Stimulated activated naive CD8-positive, alpha-beta T cell treated with anti-CD3 and anti-CD28 coated beads, Interleukin-15, Interleukin-2, amounts not matched to agents 100 U/mL and 50 U/mL, for 24 hours (primary cell): ENCODE measurements around the gene KIAA1549.

ENCODE experiments used
- ATAC-seq: fragments of 150-1000 bp; cut with Tn5 transposase; one replicate; pipeline ENCODE4 v1.10.0; 2021
- DNase-seq: peaks from one replicate; pipeline ENCODE4 v3.0.0; 2021

Gene KIAA1549

DNA sequence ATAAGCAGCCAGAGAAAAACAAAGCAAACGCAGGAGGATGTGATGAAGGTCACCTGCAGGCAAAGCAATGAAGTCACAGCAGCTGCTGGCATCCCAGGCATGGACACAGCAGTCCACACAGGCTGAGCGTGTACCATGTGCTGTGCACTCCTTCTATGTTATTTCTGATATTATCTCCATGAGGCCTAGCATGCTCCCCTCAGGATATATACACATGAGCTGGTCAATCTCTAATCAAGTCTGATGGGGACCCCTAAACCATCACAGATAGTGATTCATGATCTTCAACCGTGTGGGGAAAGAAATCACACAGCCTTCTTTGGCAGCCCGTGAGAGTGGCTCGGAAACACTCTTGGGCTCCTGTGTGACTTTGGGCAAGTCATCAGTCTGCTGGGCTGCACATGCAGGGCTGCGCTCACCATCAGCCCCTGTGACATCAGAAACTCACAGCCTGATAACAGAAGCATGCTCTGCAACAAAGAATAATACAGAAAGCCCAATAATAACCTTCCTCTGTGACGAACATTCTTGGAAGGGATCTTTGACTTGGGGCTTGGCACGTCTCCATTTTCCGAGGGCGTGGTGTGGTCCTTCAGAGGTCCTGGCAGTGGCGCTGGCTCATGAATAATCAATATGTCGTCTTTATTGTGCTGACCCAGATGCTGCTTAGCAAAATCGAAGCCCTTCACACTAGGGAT, 100.2 kb downstream of the KIAA1549 start:
- no peak for DNase-seq

DNA sequence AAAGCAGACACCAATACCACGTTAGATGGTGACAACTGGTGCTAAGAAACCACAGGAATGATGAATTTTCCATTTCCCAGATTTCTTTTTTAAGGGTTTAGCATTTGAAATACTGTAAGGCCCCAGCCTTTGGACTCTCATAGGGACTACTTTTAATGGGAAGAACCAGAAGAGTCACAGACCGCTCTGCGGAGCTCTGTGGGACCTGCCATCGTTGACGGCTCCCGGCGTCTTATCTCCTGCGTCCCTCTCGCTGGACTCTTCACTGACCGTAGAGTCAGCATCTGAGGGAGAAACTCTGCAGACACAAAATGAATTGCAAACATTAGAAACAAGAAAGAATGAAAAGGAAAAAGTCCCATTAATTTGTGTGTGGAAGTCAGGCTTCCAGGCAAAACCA, 101.8 kb downstream of the KIAA1549 start:
- DNase-seq (no peak), ATAC-seq (no peak)

More for the DNA sequence above, 100.2 kb downstream of the KIAA1549 start:
- no peak for ATAC-seq

DNA sequence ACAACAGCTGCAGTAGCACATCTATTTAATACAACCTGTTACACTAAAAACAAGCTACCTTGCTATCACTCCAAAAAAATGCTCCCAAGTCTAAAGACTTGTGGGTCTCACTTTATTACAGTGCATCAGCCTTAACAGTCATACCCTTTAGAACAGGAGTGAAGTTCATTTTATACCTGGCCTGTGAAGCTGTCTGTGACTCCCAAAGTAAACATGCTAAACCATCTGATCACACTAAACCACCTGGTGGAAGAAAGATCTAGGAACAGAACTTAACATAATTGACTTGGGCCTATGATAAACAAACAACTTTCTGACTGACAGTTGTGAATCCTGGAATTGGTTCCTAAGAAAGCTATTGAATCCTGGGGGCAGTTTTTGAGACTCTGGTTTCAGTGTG, 102.3 kb downstream of the KIAA1549 start:
- no peak for DNase-seq
- ATAC-seq, result no peak

DNA sequence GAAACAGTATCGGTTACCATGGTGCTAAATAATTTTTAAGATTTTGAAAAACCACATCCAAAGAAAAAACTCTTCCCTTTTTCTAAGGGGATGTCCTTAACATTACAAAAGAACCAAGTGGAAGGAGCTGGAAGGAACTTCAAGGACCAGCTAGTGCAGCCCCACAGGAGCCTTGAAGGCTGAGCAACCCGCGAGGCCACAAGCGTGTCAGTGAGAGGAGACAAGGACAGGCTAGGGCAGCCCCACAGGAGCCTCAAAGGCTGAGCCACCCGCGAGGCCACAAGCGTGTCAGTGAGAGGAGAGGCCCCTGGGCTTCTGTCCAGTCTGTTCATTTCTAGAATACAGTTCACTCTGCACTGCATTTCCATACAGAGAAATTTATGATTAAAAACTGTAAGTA, 103.1 kb downstream of the KIAA1549 start:
- ATAC-seq (no peak), DNase-seq (no peak)

DNA sequence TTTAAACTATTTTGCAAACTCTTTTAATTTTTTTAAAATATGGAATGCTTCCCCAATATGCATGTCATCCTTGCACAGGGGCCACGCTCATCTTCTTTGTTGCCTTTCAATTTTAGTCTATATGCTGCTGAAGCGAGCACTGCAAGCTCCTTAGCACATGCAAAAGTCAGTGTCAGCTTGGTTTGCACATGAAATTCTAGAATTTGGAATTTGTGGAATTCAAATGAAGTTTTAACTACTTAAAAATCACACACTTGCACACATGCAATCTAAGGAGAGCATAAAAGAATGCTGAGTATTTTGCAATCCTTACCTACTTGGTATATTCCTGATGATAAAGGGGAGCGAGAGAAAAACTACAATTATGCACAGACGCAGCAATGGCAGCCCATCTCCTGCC, 104.9 kb downstream of the KIAA1549 start:
- ATAC-seq (no peak), DNase-seq (no peak)

GRCh38 chr7:138875794-138876193, 105.4 kb downstream of the KIAA1549 start:
- peak; percentile 55 for DNase-seq
- peak; percentile 97 for ATAC-seq

GRCh38 chr7:138873220-138873892, 107.8 kb downstream of the KIAA1549 start:
- DNase-seq (no peak), ATAC-seq (no peak)

DNA sequence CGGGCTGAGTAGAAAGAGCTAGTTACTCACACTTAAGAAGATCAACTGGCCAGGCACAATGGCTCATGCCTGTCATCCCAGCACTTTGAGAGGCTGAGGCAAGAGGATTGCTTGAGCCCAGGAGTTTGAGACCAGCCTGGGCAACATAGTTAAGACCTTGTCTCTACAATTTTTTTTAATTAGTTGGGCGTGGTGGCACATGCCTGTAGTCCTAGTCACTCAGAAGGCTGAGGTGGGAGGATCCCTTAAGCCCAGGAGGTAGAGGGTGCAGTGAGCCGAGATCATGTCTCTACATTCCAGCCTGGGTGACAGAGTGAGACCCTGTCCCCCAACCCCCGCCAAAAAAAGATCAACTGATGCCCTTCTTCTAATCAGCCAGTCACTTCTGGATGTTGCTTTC, 108.6 kb downstream of the KIAA1549 start:
- ATAC-seq (no peak), DNase-seq (no peak)

GRCh38 chr7:138871814-138872090, 109.4 kb downstream of the KIAA1549 start:
- DNase-seq (no peak), ATAC-seq (no peak)

GRCh38 chr7:138871065-138871813, 110.0 kb downstream of the KIAA1549 start:
- ATAC-seq, result no peak
- no peak for DNase-seq

GRCh38 chr7:138869353-138869752, 111.8 kb downstream of the KIAA1549 start:
- ATAC-seq (no peak), DNase-seq (no peak)

GRCh38 chr7:138868711-138869110, 112.5 kb downstream of the KIAA1549 start:
- no peak for DNase-seq
- ATAC-seq, result no peak

DNA sequence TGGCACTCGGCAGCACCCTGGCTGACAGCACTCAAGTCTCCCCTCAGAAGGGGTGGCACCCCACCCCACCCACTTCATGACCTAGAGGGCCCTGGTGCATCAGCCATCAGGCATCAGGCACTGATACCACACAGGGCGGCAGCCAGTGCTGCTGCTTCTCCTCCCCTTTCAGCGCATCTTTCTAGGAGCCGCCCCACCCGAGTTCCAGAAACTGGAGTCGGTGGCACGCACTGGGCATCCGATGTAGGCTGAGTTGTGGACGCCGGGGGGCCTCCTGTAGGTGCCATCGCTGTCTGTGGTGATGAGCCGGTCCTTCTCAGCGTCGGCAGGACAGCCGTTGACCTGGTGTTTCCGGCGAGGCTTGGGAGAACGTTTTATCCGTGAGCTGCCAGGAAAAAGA, 113.4 kb downstream of the KIAA1549 start:
- ATAC-seq (no peak), DNase-seq (no peak)

DNA sequence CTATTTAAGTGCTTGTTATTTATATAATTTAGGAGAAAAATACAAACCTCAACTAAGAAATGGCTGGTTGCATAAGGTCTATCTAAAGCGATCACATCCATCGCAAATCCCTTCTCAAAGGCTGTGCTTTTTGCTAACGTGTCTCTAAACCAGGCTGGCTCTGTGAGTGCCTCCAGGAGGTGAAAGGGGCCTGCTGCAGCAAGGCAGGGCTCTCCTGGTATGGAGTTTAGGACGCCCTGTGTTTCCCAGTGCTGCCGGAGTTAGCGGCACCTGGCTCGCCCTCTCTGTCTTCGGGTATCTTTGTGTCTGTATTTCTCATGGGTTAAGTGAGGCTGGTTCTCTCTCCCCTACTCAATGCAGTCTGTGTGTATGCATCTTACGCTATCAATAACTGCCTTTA, 114.8 kb downstream of the KIAA1549 start:
- no peak for DNase-seq

DNA sequence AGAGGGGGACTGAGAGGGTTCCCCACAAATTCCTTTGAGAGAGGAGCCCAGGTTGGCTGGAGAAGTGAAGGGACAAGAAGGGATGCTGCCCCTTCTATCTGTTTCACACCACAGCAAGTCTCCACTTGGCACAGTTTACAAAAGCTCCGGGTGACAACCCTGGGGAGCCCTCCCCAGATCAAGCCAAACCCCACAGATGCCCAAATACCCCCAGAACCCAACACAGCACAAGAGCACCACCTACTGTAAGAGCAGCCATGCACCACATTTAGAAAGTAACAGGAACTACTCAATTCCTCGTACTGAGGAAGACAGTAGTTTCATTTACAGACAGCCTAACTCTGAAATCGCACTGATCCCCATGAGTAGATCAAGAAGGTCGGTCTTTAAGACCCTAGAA, 115.3 kb downstream of the KIAA1549 start:
- peak; percentile 60 for ATAC-seq

More for the DNA sequence above, 114.8 kb downstream of the KIAA1549 start:
- ATAC-seq, result no peak

GRCh38 chr7:138864667-138865066, 116.5 kb downstream of the KIAA1549 start:
- no peak for DNase-seq
- ATAC-seq, result peak; percentile 16

More for the DNA sequence above, 115.3 kb downstream of the KIAA1549 start:
- peak; percentile 31 for DNase-seq

- DNase-seq (no peak), ATAC-seq (no peak)
Observed at GRCh38 chr7:138863931-138864330, 117.3 kb downstream of the KIAA1549 start.

DNA sequence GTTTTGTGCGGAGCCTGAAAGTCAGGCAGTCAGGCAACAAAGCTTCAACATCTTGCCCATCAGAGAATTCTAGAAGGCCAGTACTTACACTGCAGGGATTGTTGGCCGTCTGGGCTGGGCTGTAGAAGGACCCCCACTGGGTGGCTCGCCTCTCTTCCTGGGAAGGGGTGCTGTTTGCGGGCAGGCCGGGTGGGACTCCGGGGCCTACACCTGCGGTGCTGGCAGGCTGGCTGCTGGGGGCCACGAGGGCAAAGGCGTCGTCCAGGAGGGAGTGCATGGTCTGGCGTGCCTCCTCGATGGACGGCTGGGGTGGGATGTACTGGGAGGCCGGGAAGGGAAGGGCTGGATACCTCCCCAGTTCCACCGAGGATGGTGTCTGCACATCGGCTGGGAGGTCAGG, 120.1 kb downstream of the KIAA1549 start:
- no peak for DNase-seq
- no peak for ATAC-seq

GRCh38 chr7:138857728-138858127, 123.5 kb downstream of the KIAA1549 start:
- no peak for ATAC-seq
- DNase-seq, result no peak

DNA sequence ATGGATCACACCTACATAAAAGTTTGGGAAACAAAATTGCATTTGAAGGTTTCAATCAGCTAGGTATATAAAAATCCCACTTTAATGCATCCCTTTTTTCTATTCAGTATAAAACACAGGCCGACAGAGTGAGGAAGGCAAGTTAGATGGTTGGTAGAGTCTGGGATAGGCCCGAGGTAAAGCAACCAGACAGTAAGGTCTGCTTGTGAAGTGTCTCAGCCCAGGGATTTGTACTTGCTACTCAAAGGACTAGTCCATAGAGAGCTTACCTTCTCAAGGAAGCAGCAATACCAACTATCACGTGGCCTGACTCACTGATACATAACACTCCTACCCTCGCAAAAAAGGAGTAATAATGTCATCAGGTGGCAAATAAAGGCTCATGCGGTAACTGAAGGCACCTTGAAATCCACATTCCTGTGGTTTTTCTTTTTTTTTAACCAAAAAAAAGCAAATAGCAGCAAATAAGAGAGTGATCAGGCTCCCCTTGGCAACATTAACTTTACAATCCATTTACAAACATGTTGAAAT, 127.0 kb downstream of the KIAA1549 start:
- DNase-seq, result no peak
- ATAC-seq, result no peak

GRCh38 chr7:138853448-138853847, 127.7 kb downstream of the KIAA1549 start:
- DNase-seq, result no peak
- ATAC-seq, result peak; percentile 32

DNA sequence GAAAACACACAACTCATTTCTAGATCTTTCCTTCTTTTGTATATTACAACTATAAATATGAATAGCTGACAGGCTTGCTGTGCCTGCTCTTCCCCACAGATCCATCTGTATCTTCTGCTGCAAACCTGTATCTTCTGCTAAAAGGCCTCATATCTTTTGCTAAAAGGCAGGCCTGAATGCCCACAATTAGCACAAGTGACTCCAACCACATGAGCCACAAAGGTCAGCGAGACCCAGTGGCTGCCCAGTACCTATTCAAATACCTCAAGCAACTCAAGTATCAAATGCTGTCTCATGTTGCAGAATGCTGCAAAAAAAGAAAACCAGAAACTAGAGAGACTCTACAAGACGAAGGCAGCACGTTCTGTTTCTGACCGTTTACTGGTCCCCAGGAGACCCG, 128.7 kb downstream of the KIAA1549 start:
- ATAC-seq, result no peak
- no peak for DNase-seq

GRCh38 chr7:138849701-138850100, 131.5 kb downstream of the KIAA1549 start:
- no peak for DNase-seq
- ATAC-seq, result no peak
